IPS-18a (cell line): ENCODE results near the gene PSAP.

ENCODE experiments used
- H3K27ac ChIP-seq: one replicate; pipeline ENCODE4 v1.5.1; 2013; ENCODE audit warnings: low read length
- H3K27me3 ChIP-seq: one replicate; pipeline ENCODE4 v1.6.1; 2013; ENCODE audit warnings: mild to moderate bottlenecking, low read length; ENCODE audit not compliant: control insufficient read depth, insufficient read depth
- H3K36me3 ChIP-seq: one replicate; pipeline ENCODE4 v1.6.1; 2013; ENCODE audit warnings: low read depth, low read length; ENCODE audit not compliant: control insufficient read depth
- H3K4me1 ChIP-seq: one replicate; pipeline ENCODE4 v1.6.1; 2013; ENCODE audit warnings: low read depth, low read length; ENCODE audit not compliant: control insufficient read depth
- H3K4me3 ChIP-seq: one replicate; pipeline ENCODE4 v1.5.1; 2013; ENCODE audit warnings: low read length
- H3K9ac ChIP-seq: one replicate; pipeline ENCODE4 v1.6.1; 2013; ENCODE audit warnings: mild to moderate bottlenecking, low read length, moderate library complexity
- H3K9me3 ChIP-seq: one replicate; pipeline ENCODE4 v1.6.1; 2013; ENCODE audit warnings: low read depth, low read length; ENCODE audit not compliant: control insufficient read depth

The PSAP gene

GRCh38 chr10:71840958-71841335, 10.1 kb downstream of the PSAP start:
- Histone ChIP-seq H3K4me3 (no peak overlapping the region), H3K27ac (peak overlapping the region; percentile 3), H3K36me3 (no peaks in the 10 kb centered on the region), H3K9me3 (no peaks in the 10 kb centered on the region), H3K4me1 (peaks cover 36% of the 10 kb centered on the region), H3K9ac (no peak overlapping the region), H3K27me3 (no peaks in the 10 kb centered on the region)

- H3K36me3 ChIP-seq = no peaks in the 10 kb centered on the region
- no peaks in the 10 kb centered on the region for H3K27me3 ChIP-seq
- H3K27ac ChIP-seq = peak overlapping the region; percentile 3
- H3K9me3 ChIP-seq = no peaks in the 10 kb centered on the region
- peak overlapping the region; percentile 21 for H3K4me3 ChIP-seq
- H3K9ac ChIP-seq = no peak overlapping the region
- H3K4me1 ChIP-seq = peaks cover 36% of the 10 kb centered on the region
Observed at GRCh38 chr10:71840177-71840957, 10.7 kb downstream of the PSAP start.

GRCh38 chr10:71838264-71839211, 12.5 kb downstream of the PSAP start:
- no peaks in the 10 kb centered on the region for H3K27me3 ChIP-seq
- no peak overlapping the region for H3K4me3 ChIP-seq
- H3K9me3 ChIP-seq = no peaks in the 10 kb centered on the region
- no peak overlapping the region for H3K9ac ChIP-seq
- H3K4me1 ChIP-seq = peaks cover 36% of the 10 kb centered on the region
- H3K36me3 ChIP-seq = peaks cover under 1% of the 10 kb centered on the region
- H3K27ac ChIP-seq = no peak overlapping the region

- no peak overlapping the region for H3K9ac ChIP-seq
- no peak overlapping the region for H3K4me3 ChIP-seq
- peaks cover 5% of the 10 kb centered on the region for H3K36me3 ChIP-seq
- H3K27ac ChIP-seq = peak overlapping the region; percentile 37
- H3K9me3 ChIP-seq = no peaks in the 10 kb centered on the region
- H3K27me3 ChIP-seq = no peaks in the 10 kb centered on the region
- peaks cover 36% of the 10 kb centered on the region for H3K4me1 ChIP-seq
Observed at GRCh38 chr10:71837098-71837827, 13.8 kb downstream of the PSAP start.

GRCh38 chr10:71836596-71836974, 14.5 kb downstream of the PSAP start:
- H3K27me3 ChIP-seq = no peaks in the 10 kb centered on the region
- peaks cover 36% of the 10 kb centered on the region for H3K4me1 ChIP-seq
- H3K9ac ChIP-seq = no peak overlapping the region
- no peak overlapping the region for H3K4me3 ChIP-seq
- peak overlapping the region; percentile 37 for H3K27ac ChIP-seq
- H3K9me3 ChIP-seq = no peaks in the 10 kb centered on the region
- peaks cover 12% of the 10 kb centered on the region for H3K36me3 ChIP-seq

- peaks cover 19% of the 10 kb centered on the region for H3K36me3 ChIP-seq
- H3K27me3 ChIP-seq = no peaks in the 10 kb centered on the region
- H3K4me1 ChIP-seq = peaks cover 34% of the 10 kb centered on the region
- no peaks in the 10 kb centered on the region for H3K9me3 ChIP-seq
- H3K9ac ChIP-seq = no peak overlapping the region
- H3K4me3 ChIP-seq = no peak overlapping the region
- H3K27ac ChIP-seq = no peak overlapping the region
Observed at GRCh38 chr10:71835671-71836595, 15.1 kb downstream of the PSAP start.

GRCh38 chr10:71834343-71834674, 16.7 kb downstream of the PSAP start:
- Histone ChIP-seq H3K4me3 (no peak overlapping the region), H3K27ac (no peak overlapping the region), H3K4me1 (peaks cover 19% of the 10 kb centered on the region), H3K9me3 (no peaks in the 10 kb centered on the region), H3K36me3 (peaks cover 32% of the 10 kb centered on the region), H3K9ac (no peak overlapping the region), H3K27me3 (no peaks in the 10 kb centered on the region)

GRCh38 chr10:71833451-71834342, 17.4 kb downstream of the PSAP start:
- Histone ChIP-seq H3K4me3 (no peak overlapping the region), H3K36me3 (peaks cover 38% of the 10 kb centered on the region), H3K9me3 (no peaks in the 10 kb centered on the region), H3K4me1 (peaks cover 19% of the 10 kb centered on the region), H3K27me3 (no peaks in the 10 kb centered on the region), H3K27ac (no peak overlapping the region), H3K9ac (no peak overlapping the region)

GRCh38 chr10:71832967-71833366, 18.1 kb downstream of the PSAP start:
- H3K4me1 ChIP-seq = peaks cover 15% of the 10 kb centered on the region
- no peaks in the 10 kb centered on the region for H3K27me3 ChIP-seq
- H3K36me3 ChIP-seq = peaks cover 44% of the 10 kb centered on the region
- H3K27ac ChIP-seq = no peak overlapping the region
- H3K9me3 ChIP-seq = no peaks in the 10 kb centered on the region
- H3K4me3 ChIP-seq = no peak overlapping the region
- H3K9ac ChIP-seq = no peak overlapping the region
